ENCODE data around the gene UIMC1.

UIMC1 gene

GRCh38 chr5:176870110-176870591, 136.4 kb downstream of the UIMC1 start:
- DNase-seq (ENCODE audit: low read depth in 2 of 2), result no peak

DNA sequence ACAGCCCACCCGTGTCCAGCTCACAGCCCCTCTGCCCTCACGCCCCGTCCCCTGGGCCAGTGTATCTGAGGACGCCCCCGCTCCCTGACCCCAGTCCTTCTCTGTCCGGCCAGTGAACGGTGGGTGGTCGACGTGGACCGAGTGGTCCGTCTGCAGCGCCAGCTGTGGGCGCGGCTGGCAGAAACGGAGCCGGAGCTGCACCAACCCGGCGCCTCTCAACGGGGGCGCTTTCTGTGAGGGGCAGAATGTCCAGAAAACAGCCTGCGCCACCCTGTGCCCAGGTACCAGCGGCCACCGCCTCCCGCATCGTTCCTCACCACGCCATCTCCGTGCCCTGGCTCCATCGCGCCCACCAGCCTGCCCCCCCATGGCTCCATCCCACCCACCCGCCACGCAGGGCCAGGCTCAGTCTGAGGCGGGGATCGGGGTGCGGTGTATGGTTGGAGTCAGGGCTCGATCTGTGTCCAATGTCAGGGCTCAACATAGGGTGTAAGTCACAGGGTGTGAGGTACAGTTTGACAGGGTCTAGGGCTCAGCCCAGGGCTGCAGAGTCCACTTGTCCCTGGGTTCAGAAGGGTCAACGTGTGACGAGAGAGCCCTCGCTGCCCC, 137.0 kb downstream of the UIMC1 start:
- no peak for DNase-seq (ENCODE audit: low read depth in 2 of 2)

DNA sequence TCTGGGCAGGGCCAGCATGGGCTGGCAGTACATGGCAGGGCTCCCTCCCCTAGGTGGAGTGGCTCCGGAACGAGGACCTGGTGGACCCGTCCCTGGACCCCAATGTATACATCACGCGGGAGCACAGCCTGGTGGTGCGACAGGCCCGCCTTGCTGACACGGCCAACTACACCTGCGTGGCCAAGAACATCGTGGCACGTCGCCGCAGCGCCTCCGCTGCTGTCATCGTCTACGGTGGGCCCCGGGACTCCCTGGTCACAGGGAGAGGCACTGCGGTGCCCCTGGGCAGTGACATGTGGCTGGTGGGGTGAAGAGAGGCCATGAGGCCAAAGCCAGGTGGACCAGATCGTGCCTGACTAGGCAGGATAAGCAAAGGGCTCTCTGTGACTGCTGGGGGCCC, 137.8 kb downstream of the UIMC1 start:
- no peak for DNase-seq (ENCODE audit: low read depth in 2 of 2)

DNA sequence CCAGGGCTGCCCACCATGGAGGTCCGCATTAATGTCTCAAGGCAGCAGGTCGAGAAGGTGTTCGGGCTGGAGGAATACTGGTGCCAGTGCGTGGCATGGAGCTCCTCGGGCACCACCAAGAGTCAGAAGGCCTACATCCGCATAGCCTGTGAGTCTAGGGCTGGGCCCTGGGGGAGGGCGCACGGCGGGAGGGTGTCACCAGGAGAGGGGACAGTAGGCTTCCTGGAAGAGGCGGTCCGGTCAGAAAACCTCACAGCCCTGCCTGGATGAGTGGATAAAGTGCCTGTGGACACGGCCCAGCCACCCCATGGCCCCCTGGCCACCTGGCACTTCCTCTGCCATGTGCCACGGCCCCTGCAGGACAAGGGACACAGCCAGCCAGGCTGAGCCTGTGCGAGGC, 138.5 kb downstream of the UIMC1 start:
- no peak for DNase-seq (ENCODE audit: low read depth in 2 of 2)

DNA sequence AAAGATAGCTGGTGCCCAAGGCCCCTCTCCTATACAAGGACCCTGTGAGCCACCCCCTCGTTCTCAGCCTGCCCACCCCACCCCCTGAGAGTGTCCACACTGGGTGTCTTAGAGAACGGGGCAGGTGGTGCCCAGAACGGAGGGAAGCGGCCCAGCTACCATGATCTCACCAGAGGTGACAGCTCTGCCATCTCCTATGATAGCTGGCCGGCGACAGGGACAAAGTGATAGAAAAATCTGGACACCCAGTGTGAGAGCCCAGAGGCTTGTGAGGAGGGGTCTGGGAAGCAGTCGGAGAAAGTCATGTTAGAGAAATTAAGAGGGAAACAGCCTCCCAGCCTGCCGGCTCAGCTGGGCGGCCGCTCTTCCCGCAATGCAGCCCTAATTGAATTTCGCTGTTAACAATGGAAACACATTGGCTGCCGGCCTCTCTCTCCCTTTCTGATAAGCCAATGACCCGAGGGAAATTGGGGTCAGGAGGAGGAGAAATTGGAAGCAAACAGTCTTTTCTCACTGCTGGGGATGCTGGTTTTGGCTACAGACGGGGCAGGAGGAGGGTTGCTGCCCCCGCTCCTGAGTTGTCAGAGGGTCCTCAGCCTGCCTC, 139.8 kb downstream of the UIMC1 start:
- DNase-seq (ENCODE audit: low read depth in 2 of 2), result no peak

DNA sequence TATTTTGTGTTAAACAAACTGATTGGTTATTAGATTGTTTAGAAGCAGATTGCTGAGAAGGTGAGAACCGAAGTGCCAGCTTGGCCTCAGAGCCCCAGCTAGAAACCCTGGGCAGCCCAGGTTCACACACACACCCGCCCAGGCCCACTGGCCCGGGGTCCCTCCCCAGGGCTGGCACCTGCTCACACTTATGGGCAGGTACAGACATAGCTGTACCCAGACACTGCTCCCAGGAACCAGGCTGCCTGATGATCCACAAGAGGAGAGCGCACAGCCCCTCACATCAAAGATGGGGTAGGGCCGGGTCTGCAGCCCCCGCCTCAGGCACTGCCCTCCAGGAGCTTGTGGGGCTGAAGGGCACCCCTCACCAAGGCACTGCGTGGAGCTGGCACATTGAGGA, 140.6 kb downstream of the UIMC1 start:
- no peak for DNase-seq (ENCODE audit: low read depth in 2 of 2)

- DNase-seq (ENCODE audit: low read depth in 2 of 2), result no peak
Observed at GRCh38 chr5:176864755-176865154, 141.8 kb downstream of the UIMC1 start.

DNA sequence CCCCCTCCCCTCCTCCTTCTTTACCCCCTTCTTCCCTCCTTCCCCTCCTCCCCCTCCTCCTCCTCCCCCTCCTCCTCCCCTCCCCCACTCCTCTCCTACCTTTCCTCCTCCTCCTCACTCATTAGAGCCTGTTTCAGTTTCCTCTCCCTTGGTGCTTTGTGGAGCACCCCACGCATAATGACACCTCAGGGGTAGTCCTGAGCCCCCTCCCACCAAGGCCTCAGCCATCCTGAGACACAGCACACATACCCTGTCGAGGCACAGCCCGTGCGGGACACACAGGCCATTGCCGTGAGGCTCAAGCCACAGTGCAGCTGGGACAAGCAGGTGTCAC, 142.8 kb downstream of the UIMC1 start:
- no peak for DNase-seq (ENCODE audit: low read depth in 2 of 2)

GRCh38 chr5:176863041-176863764, 143.4 kb downstream of the UIMC1 start:
- DNase-seq (ENCODE audit: low read depth in 2 of 2), result no peak

- no peak for DNase-seq (ENCODE audit: low read depth in 2 of 2)
Observed at GRCh38 chr5:176862330-176862995, 144.1 kb downstream of the UIMC1 start.

- no peak for DNase-seq (ENCODE audit: low read depth in 2 of 2)
Observed at GRCh38 chr5:176861276-176861675, 145.3 kb downstream of the UIMC1 start.

GRCh38 chr5:176860381-176860780, 146.2 kb downstream of the UIMC1 start:
- DNase-seq (ENCODE audit: low read depth in 2 of 2), result no peak

DNA sequence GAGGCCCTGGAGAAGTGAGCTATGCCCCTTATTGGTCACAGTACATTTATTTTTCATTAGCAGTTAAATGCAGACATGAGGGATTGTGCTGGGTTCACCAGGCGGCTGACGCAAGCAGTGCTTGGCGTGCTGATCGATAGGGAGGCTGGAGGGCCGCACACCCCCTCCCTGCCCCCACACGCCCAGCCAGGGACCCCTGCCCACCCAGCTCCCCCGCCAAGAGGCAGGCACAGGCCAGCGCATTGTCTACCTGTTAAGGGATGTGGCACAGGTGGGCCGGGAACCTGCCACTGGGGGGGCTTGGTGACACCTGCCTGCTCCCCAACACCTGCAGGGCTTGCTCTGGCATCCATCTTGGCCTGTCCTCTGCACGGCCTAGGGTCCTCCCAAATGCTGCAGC, 146.7 kb downstream of the UIMC1 start:
- DNase-seq (ENCODE audit: low read depth in 2 of 2), result no peak

DNA sequence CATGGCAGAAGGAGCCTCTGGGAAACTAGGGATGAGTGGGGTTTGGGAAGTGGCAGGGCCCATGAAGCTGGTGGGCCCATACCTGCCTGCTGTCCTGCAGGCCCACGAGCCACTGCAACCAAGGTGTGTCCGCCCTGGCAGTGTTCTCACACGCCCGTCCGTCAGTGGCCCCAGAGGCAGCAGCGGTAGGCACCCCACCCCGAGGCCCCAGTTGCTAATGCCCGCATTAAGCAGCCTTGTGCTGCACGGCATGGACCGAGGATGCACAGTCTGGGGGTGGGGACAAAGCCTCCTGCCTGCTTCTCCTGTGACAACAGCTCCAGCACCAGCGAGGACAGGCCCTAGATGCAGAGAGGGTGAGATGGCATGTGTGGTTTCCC, 148.7 kb downstream of the UIMC1 start:
- DNase-seq (ENCODE audit: low read depth in 2 of 2), result no peak

- no peak for DNase-seq (ENCODE audit: low read depth in 2 of 2)
Observed at GRCh38 chr5:176857216-176857893, 149.2 kb downstream of the UIMC1 start.

DNA sequence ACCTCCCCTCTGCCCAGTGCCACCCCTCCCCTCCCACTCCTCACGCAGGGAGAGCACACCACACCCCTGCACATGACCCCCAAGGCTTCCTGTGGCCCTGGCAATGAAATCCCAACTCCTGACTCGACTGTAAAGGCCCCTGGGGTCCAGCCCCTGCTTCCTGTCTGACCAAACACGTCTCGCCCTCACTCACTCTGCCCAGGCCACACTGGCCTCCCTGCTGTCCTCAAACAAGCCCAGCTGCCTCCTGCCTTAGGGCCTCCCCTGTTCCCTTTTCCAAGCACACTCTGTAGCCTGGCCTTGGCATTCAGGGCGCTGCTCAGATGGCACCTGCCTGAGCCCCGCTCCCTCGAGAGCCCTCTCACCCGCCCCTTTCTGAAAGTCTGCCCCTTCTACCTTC, 149.8 kb downstream of the UIMC1 start:
- no peak for DNase-seq (ENCODE audit: low read depth in 2 of 2)

DNA sequence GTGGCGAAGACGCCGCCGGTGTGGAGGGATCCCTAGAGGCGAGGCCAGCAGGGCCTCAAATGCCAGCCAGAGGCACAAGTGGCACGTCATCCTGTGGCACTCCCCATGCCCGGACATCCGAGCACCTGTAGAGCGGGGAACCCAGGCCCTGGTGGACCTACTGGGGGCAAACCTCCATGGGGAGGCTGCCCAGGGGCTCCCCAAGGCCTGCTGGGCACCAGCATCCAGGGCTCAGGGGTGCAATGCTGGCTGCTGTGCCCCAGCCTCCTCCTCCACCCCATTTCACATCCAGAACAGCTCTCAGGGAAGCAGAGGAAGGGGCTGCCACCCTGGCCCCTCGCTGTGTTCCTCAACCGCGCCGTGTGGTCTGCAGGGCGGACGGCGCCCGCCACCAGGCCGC, 151.0 kb downstream of the UIMC1 start:
- no peak for DNase-seq (ENCODE audit: low read depth in 2 of 2)

Data from stimulated activated CD8-positive, alpha-beta memory T cell treated with anti-CD3 and anti-CD28 coated beads, Interleukin-15, amount 100 ng/mL, for 4 hours (primary cell).